ENCODE results near the gene LRTM2.

The LRTM2 gene
- long read RNA-seq, donor 1: 0 reads
- long read RNA-seq, donor 2: 0 reads
- long read RNA-seq, donor 3: 0 reads
- long read RNA-seq, donor 4: 0 reads
- long read RNA-seq, donor 5: 0 reads
- long read RNA-seq, donor 6: 0 reads
- long read RNA-seq, donor 7: 0 reads
- long read RNA-seq, donor 8: 0 reads

DNA sequence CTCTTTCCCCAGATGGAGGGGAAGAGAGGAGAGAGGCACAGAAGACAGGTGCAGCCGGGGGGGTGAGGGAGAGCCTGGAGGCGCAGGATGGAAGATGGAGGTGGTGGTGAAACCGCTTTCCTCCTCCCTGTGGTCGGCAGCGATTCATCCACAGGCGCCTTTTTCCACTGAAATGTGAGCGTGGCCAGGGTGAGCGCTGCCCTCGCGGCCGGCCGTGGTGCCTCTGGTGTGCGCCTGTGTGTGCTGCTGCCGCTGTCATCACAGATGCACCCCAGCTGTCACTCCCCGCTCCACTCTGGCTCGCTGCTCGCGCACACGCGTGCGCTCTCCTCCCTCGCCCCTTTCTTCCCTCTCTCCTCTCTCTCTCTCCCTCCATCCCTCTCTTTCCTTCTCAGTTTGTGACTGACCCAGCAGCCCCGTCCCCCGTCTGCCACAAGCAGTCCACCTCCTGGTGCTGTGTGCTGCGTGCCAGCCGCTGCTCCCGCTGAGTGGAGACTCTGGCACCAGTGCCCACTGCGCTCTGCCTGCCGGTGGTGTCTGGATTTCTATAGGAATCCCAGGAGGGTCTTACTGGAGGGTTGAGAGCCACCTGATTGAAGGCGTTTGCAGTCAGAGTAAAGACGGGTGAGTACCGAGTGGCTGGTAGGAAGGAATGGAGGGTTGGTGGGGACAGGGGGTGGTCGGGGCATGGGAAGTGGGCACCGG, at the start of gene LRTM2:
Gene LRTM2, plus strand, starts transcription at position 375 of the 705 bp plus-strand sequence. CDS start 7,584 bp downstream, outside the sequence.
- peak; percentile 56 for DNase-seq

DNA sequence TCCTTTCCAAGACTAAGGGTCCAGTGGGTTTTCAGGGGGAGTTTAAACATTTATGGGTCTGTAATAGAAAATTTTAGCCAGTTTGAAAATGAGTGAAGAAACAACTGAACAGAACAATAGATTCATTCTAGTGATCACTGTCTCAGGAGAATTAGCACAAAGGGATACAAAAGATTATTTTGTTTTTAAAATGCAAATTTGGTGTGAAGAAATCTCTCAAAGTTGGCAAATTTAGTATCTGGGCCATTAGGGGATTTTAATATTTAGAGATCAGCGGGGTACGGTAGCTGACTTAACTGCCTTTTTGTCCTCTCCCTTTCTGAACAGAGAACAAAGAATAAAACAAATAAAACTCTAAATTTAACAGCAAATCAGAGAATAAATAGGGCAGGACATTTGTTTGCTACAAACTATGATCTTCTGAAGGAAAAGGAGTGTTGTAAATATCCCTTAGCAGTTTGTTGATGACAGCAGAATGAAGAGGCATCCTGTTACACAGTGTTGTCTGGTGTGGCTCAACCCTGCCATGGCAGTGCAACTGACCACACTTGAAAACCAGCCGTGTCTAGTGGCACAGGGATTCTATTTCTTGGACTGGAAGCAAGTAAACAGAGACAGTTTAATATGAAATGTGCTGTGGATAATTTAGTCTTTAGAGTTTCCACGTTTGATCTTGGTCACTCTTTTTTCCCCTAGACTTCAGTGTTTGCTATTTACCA, 46.3 kb upstream of the LRTM2 start:
- DNase-seq: no peak

DNA sequence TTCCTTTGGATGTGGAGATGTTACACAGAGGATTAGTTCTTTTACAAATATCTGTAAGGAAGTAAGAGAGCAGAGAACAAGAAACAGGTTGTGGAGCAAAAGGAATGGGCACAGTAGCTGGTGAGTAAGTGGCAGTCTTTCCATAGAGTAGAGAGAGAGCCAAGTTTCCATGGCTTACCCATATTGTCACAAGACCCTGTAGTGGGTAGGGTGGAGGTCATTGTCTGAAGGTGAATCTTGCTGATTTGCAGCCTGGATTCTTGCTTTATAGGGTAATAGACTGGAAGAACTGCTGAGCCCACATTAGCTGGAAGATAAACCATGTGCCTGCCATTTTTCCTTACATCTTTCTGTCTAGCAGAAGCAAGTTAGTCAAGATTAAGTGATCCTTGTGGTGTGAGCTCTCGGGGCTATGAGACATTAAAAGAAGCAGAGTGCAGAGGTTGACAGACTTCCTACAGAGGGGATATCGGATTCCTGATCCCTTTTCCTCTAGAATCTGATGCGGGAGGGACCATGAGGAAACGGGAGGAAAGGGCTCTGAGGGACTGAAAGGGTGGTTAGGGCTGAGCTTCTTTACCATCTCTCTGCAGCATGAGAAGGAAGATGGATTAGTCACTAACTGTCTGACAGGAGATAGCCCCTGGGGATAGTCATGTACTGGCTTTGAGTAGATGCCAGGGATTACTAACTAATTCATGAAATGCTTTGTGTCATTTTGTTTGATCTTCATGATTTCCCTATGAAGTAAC, 44.0 kb upstream of the LRTM2 start:
- no peak for DNase-seq

DNA sequence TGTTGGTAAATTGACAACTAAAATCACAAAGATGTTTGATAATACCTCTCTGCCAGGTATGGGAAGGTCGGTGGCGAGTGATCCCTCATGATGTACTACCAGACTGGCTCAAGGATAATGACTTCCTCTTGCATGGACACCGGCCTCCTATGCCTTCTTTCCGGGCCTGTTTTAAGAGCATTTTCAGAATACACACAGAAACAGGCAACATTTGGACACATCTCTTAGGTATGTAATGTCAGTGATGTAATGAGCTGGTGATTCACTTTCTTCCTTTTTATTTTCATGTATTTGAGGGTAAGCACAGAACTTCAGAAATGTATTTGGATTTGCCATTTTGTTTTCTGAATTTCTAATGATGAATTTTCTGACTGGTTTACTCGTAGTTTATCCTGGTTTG, 42.6 kb upstream of the LRTM2 start:
- no peak for DNase-seq

DNA sequence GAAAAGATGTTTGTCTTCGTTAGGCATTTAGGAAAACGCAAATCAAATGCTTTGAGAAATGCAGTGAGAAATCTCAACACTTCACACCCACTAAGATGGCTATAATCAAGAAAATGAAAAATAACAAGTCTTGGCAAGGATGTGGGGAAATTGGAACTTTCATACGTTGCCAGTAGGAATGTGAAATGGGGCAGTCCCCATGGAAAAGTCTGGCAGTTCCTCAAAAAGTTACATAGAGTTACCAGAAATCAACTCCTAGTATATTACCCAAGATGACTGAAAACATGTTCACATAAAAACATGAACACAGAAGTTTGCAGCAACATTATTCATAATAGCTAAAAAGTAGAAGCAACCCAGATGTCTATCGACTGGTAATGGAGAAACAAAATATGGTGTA, 41.5 kb upstream of the LRTM2 start:
- DNase-seq: no peak

DNA sequence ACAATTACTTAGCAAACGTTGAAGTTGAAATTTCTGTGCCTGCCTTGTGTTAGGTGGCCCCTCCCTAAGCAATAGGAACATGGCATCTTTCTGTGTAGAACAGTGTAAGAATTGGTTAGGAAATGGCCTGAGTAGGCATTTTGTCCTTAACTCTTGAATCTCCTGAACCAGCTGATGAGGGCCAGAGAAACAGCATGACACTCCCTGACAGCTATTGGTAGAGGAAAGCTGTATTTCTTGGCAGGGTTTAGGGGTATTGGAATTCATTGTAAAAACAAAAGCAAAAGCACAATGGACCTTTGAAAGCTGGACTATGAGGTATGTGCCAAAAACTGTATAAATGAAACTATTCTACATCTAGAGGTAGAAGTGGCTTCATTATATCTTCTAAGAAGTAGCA, 40.6 kb upstream of the LRTM2 start:
- no peak for DNase-seq

DNA sequence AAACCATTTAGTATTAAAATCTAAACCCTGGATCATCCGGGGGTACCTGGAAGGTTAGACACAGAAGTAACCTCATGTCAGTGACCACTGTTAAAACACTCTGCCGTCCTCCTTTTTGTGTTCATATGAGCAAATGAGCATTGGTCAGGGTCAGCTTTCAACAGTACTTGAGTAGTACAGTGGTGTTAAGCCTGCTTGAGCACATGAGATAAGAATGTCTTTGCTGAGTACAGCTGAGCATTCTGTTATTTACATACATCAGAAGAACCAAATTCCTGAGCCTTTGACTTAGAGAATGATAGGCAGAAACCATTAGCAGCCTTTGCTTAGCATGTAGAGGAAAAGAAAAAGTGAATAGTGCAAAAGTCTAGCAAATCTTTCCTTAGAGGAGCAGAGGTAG, 38.6 kb upstream of the LRTM2 start:
- no peak for DNase-seq

DNA sequence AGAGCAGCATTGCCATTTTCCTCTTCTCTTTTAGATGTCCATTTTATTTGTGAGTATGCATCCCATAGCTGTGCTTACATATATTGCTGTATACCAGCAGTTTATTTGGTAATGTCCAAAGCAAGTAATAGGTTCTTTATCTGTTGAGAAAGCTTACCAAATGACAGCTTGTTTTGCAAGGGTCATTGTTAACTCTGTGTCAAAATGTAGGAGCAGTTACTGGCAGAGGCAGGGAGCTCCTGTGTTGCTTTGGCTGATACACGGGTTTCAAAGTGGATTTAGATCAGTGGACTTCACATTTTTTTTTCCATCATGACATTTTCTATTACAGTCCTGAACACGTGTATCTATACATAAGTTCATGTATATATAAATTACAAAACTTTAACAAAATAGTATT, 38.1 kb upstream of the LRTM2 start:
- DNase-seq: no peak

DNA sequence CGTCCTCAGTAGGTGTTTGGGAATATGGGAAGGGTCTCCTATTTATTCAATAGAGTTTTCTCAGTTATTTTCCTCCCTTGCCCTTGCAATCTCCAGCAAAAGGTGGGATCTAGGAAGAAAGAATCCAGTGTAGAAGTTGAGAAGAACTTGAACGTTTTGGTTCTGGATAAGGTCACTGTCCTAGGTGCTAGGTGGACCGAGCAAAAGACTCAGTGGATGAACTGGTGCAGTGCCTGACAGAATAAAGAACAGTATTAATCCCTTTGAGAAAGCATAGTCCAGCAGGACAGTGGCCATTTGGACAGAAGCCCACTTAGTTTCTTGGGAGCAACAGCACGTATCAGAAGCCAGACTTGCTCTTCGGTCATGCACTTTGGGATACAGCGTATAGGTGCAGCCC, 32.7 kb upstream of the LRTM2 start:
- no peak for DNase-seq

DNA sequence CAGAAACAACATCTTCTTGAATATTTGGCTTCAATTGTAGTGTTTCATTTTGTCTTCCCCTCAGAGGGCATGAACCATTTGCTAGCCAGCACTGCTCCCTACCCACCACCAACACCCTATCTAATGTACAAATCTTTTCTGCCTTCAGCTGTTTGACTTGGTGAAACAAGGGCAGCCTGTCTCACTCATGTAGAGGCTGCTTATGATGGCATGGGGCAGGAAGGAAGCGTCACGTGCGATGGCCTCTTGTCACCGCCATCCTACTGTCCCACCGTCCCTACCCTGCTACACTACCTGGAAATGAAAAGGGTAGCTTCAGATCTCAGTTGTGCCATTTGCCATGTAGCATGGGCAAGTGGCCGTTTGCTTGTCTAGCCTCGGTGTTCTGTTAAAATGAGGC, 29.9 kb upstream of the LRTM2 start:
- no peak for DNase-seq

DNA sequence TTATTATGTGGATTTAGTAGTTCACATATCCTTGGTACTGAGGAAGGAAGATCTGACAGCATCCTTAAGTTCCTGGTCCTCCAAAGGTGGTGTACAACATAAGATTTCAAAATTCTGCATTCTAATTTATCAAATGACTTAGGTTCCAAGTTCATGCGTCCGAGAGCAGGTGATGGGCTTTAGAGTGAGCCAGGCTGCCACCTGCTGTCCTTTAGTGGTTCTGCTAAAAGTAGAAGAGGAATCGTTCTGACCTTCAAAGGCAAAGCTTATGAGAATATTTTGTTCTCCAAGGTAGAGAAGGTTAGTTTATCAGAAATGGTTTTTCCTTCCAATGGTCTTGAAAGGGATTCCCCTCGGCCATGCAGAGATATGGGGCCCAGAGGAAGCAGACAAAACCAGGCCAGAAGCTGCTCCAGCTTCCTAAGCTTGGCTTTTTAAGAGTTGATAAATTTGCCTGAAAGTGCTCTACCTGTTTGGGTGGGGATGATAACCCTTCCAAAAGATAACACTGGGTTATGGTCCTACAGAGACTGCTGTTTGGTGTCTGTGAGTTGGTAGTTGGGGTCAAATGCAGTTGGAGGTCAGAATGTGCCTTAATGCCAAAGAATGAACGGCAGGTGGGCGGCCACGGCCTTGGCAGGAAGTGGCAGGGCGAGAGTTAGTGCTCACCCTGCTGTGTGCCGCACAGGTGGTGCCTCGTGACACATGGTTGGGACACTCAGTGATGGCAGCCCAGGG, 29.1 kb upstream of the LRTM2 start:
- no peak for DNase-seq

DNA sequence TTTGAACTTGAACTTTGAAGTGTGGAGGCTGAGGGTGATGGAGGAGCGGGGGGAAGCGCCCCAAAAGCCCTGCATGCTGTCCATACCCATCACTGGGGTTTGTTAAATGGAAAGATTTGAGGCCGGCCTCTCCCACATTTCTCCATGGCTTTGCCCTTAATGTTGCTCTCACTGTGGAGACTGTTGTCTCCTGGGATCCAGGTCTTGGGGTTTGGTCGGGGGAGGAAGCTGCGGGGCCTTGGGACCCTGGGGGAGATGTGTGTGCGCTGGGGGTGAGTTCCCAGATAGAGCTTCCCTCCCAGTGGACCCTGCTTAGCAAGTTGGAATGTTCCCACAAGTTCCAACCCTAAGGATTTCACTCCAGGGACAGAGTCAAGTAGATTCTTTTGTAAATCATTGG, 28.0 kb upstream of the LRTM2 start:
- DNase-seq: no peak

DNA sequence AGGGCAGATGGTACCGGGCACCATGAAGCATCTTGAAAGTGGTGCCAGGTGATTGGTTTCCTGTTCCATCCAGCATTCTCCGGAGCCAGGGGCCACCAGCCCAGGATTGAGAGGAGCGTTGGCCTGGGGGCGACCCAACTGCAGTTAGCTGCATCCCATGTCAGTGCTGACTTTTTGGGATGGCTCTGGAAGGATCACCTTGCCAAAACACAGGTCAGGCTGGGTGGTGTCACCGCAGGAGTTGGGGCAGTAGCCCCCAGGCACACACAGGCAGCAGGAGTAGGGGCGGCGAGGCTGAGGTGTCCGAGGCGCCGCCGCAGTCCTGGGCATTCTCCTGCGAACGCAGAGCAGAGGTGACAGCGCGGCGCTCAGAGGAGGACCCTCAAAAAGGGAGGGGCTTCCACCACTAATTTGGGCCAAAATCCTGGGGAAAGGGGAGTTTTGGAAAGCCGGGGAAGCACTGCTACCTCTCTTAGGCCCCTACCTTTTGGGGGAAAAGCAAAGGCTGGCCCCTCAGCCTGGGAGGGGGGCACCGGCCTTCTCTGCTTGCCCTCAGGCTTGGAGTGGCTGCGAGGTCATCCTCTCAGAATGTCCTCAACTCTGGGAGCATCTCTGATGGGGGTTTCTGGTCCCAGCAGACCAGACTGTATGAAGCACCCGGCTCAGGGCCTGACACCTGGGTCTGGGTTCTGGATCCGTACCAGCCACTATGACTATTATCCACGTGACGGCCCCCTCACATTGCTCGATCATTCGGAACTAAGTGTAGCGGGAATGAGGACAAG, 26.7 kb upstream of the LRTM2 start:
- no peak for DNase-seq

DNA sequence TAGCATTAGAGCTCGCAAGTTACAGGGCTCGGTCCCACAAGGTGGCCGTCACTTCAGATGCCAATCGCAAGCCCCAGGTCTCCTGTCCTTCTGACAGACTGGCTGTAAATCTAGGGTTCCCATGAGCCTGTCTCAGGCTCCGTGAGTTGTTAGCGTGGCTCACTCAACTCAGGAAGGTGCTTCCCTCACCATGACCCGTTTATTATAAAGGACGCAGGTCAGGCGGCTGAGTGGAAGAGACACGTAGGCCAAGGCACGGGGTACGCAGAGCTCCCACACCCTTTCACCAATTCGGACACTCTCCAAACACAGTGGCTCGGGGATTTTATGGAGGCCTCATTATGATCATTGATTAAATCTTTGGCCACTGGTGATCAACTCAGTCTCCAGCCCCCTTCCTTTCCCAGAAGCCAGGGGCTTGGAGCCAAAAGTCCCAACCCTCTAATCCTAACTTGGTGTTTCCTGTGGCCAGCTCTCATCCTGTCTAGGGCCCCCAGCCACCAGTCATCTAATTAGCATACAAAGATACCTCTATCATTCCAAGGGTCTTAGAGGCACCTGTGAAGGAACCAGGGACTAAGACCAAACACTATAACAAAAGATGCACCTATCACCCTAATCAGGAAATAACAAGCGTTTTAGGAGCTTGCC, 25.8 kb upstream of the LRTM2 start:
- no peak for DNase-seq

DNA sequence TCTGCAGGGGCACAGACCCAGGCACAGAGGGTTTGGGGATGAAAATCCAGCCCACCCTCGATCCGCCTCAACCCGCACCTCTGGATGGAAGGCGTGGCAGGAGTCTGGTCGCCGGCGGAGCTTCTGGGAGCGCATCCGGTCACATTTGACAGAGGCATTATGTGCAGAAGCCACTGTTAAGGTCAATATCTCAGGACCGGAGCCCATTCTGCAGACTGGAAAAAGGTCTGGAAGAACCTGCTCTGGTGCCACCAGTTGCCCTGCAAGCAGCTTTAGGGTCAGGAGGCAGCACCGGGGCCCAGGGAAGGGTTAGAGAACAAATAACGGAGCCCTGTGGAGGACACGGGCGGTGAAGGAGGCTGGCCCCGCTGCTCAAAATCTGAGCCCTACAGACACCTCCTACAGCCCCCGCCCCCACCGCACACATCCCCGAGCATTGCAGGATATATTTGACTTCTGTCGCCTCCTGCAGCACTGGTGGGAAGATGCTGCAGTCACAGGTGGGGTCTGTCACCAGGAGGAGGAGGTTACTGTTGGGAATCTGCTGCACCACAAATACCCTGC, 25.1 kb upstream of the LRTM2 start:
- no peak for DNase-seq

DNA sequence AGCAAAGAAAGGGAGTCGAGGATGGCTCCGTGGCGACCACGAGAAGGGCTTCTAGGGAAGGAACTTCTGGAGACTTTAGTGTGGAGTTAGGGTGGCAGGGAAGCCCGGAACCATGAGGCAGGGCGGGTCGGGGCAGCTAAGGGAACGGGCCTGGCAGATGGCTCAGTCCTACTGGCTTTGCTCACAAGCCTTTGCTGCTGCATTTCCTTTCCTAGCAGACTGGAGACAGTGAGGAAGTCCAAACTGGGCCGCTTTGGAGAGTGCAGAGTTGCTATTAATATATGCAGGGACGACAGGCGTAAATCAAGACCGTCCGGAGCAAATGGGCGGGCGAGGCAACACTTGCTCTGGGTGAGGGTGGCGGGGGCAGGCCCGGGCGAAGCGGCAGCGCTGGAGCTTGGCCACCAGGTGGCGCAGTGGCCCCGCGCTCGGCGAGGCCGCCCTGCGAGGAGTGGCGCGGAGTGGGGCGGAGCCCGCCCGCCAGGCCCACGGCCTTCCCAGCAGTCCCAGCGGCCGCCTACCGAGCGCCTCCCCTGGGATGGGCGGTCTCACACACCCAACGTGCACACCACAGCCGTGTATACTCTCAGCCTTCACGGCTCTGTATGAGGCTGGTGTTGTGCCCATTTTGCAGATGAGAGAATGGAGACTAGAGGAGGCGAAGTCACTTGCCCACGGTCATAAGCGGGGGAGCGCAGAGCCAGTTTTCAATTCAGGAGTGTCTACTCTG, 24.4 kb upstream of the LRTM2 start:
- DNase-seq: peak; percentile 89

DNA sequence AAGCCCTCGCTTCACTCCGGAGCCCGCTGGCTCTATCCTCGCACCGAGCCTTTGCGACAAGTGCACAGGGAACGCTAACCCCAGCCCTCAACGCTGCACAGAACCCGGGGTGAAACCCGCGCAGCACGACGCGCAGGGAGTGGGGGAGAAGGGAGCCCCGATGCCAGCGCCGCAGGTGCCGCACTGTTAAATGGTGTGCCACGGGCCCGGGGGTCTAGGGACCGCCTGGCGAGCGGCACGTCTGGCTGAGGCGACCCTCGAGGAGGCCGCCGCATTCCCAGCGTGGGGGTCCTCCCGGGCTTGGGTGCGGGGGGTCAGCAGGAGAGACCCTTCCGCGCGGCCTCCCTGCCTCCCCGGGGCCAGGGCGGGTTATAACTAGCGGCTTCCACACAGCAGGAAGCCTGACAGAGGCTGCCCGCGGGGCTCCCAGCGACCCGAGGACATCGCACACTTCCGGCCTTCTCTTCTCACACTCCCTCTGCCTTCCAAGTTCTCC, 23.8 kb upstream of the LRTM2 start:
- no peak for DNase-seq

DNA sequence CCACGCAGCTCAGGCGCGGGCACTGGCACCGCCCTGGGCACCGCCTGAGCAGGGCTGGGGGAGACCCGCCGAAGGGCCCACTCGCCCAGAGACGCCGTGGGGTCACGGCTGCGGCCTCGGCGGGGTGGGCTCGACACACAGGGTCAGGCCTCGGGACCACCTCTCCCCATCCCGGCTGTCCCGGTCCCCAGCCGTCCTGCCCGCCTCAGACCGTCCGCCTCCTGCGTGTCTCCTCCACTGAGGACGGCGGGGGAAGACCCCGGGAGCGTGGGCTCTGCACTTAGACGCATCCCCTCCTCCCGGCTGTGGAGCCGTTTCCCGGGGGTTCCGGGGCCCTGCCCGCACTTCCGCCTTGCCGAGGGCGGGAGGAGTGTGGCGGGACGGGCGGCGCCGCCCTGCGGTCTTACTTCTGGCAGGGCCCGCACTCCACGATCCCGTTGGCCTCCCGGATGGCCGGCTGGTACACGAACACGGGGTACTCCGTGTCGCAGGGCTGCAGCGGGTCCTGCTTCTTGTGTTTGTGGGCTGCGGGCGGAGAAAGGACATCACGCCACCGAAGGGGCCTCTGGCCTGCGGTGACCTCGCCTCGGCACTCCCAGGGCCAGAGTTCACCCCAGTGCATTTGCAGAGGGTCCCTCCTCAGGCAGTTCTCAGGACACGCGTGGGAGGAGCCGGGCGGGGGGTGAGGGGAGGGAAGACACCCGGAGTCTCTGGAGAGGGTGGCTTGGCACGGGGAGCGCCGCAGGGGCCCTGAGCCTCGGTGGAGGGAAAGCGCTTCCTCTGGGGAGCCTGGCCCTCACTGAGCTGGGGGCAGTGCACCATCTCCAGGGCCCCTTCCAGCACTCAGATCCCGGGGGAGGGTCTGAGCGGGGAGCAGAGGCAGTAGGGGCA, 23.1 kb upstream of the LRTM2 start:
- peak; percentile 82 for DNase-seq

All from right kidney (tissue), 9 donors.